ENCODE measurements around the gene PDHB. TPM values are rescaled to one million over a fixed set of nuclear protein-coding genes. Genes with fewer than 3 reads are reported as not detected.
A peak's percentile ranks its signal among the peaks of the same experiment; 100 is the strongest.

Gene PDHB
- total RNA-seq, 5 donors from 2014 or later (not counting 1 experiment from before 2014, with no cell fraction given) = 27.0 to 54.2 (median 49.2) TPM

GRCh38 chr3:58429657-58430056, 4.0 kb downstream of the PDHB start:
- Histone ChIP-seq H3K4me3 (ENCODE audit: control insufficient read depth in 1 of 2, extremely low read depth in 1 of 2, low read length in 1 of 2) (no peak overlapping the region), H3K36me3 (ENCODE audit: control insufficient read depth in 2 of 2, extremely low read depth in 1 of 2, insufficient read depth in 1 of 2, low read length in 1 of 2) (peaks cover 9 to 73% of the 10 kb centered on the region in 2 donors), H3K9me3 (no peaks in the 10 kb centered on the region), H3K27ac (ENCODE audit: low read length) (no peak overlapping the region), H3K27me3 (replicated peaks in 1 of 2; ENCODE audit: control insufficient read depth in 2 of 2, extremely low read depth in 1 of 2, insufficient read depth in 2 of 2, low read length in 1 of 2) (no peaks in the 10 kb centered on the region), H3K4me1 (ENCODE audit: control insufficient read depth in 1 of 2, extremely low read depth in 1 of 2, insufficient read depth in 2 of 2, low read length in 2 of 2) (peaks cover 2 to 19% of the 10 kb centered on the region in 2 experiments)
- WGBS (ENCODE audit: insufficient coverage) = no CpG with 5 or more reads among the region's 1 CpG
- ChIA-PET POLR2A (interaction anchor here in 1 of 2 donors (1.3 kb wide), 1 partner anchor 10 kb away, joined by 3 read pairs; no protein-coding TSS in a partner anchor), CTCF (interaction anchor here (0.5 to 1.8 kb wide), 3 partner anchors 15 to 123 kb away, joined by 3 to 6 read pairs (median 3); partner anchors contain the start of genes HTD2 (in 1 of the 2) and RPP14 (in 1 of the 2))
- H3K4me3 Mint-ChIP-seq = no peak overlapping the region
- no peak for ATAC-seq (replicated peaks in 1 of 4)
- H3K27me3 Mint-ChIP-seq = no peaks in the 10 kb centered on the region
- peaks cover 26 to 28% (median 27%) of the 10 kb centered on the region in 3 donors for H3K4me1 Mint-ChIP-seq
- H3K27ac Mint-ChIP-seq = no peak overlapping the region
- DNase-seq = no peak
- no peaks in the 10 kb centered on the region for H3K9me3 Mint-ChIP-seq
- peaks cover 33% of the 10 kb centered on the region for H3K36me3 Mint-ChIP-seq

- peaks cover 9 to 81% of the 10 kb centered on the region in 2 donors for H3K36me3 ChIP-seq (ENCODE audit: control insufficient read depth in 2 of 2, extremely low read depth in 1 of 2, insufficient read depth in 1 of 2, low read length in 1 of 2)
- Mint-ChIP-seq H3K27me3 (no peaks in the 10 kb centered on the region), H3K4me1 (peaks cover 13 to 14% (median 13%) of the 10 kb centered on the region in 3 donors), H3K9me3 (no peaks in the 10 kb centered on the region), H3K36me3 (peaks cover 42% of the 10 kb centered on the region), H3K4me3 (no peak overlapping the region), H3K27ac (no peak overlapping the region)
- H3K4me1 ChIP-seq (ENCODE audit: control insufficient read depth in 1 of 2, extremely low read depth in 1 of 2, insufficient read depth in 2 of 2, low read length in 2 of 2) = peaks cover 0 to 8% of the 10 kb centered on the region in 2 experiments
- no peaks in the 10 kb centered on the region for H3K9me3 ChIP-seq
- DNase-seq = no peak
- ATAC-seq (replicated peaks in 1 of 4) = no peak
- WGBS (ENCODE audit: insufficient coverage) = 79% methylated on average over 2 of the region's 7 CpGs
- no peaks in the 10 kb centered on the region for H3K27me3 ChIP-seq (replicated peaks in 1 of 2; ENCODE audit: control insufficient read depth in 2 of 2, extremely low read depth in 1 of 2, insufficient read depth in 2 of 2, low read length in 1 of 2)
- no peak overlapping the region for H3K27ac ChIP-seq (ENCODE audit: low read length)
- H3K4me3 ChIP-seq (ENCODE audit: control insufficient read depth in 1 of 2, extremely low read depth in 1 of 2, low read length in 1 of 2) = no peak overlapping the region
- ChIA-PET POLR2A (no interaction called here), CTCF (no interaction called here)
Observed at GRCh38 chr3:58427661-58428361, 5.8 kb downstream of the PDHB start.

- no peak overlapping the region for H3K27ac Mint-ChIP-seq
- ChIA-PET CTCF (no interaction called here), POLR2A (no interaction called here)
Observed at GRCh38 chr3:58425782-58426181, 7.8 kb downstream of the PDHB start.

GRCh38 chr3:58424613-58425012, 9.0 kb downstream of the PDHB start:
- peaks cover 6 to 70% of the 10 kb centered on the region in 2 donors for H3K36me3 ChIP-seq (ENCODE audit: control insufficient read depth in 2 of 2, extremely low read depth in 1 of 2, insufficient read depth in 1 of 2, low read length in 1 of 2)
- POLR2A ChIA-PET = no interaction called here
- no peaks in the 10 kb centered on the region for H3K4me1 ChIP-seq (ENCODE audit: control insufficient read depth in 1 of 2, extremely low read depth in 1 of 2, insufficient read depth in 2 of 2, low read length in 2 of 2)
- H3K36me3 Mint-ChIP-seq = peaks cover 45% of the 10 kb centered on the region
- no peaks in the 10 kb centered on the region for H3K9me3 ChIP-seq
- no peaks in the 10 kb centered on the region for H3K9me3 Mint-ChIP-seq
- peak overlapping the region in 1 of 2 donors; percentile 14 for H3K27ac Mint-ChIP-seq
- no peak for ATAC-seq (replicated peaks in 1 of 4)
- no peaks in the 10 kb centered on the region for H3K27me3 Mint-ChIP-seq
- H3K27me3 ChIP-seq (replicated peaks in 1 of 2; ENCODE audit: control insufficient read depth in 2 of 2, extremely low read depth in 1 of 2, insufficient read depth in 2 of 2, low read length in 1 of 2) = no peaks in the 10 kb centered on the region
- H3K27ac ChIP-seq (ENCODE audit: low read length) = no peak overlapping the region
- no peaks in the 10 kb centered on the region for H3K4me1 Mint-ChIP-seq
- CTCF ChIA-PET = interaction anchor here in 1 of 2 donors (0.6 kb wide), 1 partner anchor 518 kb away, joined by 4 read pairs; no protein-coding TSS in a partner anchor
- no peak overlapping the region for H3K4me3 Mint-ChIP-seq
- 93% methylated on average over 3 of the region's 8 CpGs for WGBS (ENCODE audit: insufficient coverage)
- H3K4me3 ChIP-seq (ENCODE audit: control insufficient read depth in 1 of 2, extremely low read depth in 1 of 2, low read length in 1 of 2) = no peak overlapping the region
- DNase-seq = no peak

More at GRCh38 chr3:58425782-58426181, 7.8 kb downstream of the PDHB start:
- no peak for ATAC-seq (replicated peaks in 1 of 4)
- no peaks in the 10 kb centered on the region for H3K9me3 ChIP-seq
- Mint-ChIP-seq H3K9me3 (no peaks in the 10 kb centered on the region), H3K36me3 (peaks cover 44% of the 10 kb centered on the region), H3K27me3 (no peaks in the 10 kb centered on the region), H3K4me3 (no peak overlapping the region), H3K4me1 (no peaks in the 10 kb centered on the region)
- no peak overlapping the region for H3K4me3 ChIP-seq (ENCODE audit: control insufficient read depth in 1 of 2, extremely low read depth in 1 of 2, low read length in 1 of 2)
- DNase-seq = no peak
- peaks cover 12 to 77% of the 10 kb centered on the region in 2 donors for H3K36me3 ChIP-seq (ENCODE audit: control insufficient read depth in 2 of 2, extremely low read depth in 1 of 2, insufficient read depth in 1 of 2, low read length in 1 of 2)
- H3K4me1 ChIP-seq (ENCODE audit: control insufficient read depth in 1 of 2, extremely low read depth in 1 of 2, insufficient read depth in 2 of 2, low read length in 2 of 2) = no peaks in the 10 kb centered on the region
- no CpG with 5 or more reads among the region's 2 CpGs for WGBS (ENCODE audit: insufficient coverage)
- H3K27ac ChIP-seq (ENCODE audit: low read length) = no peak overlapping the region
- no peaks in the 10 kb centered on the region for H3K27me3 ChIP-seq (replicated peaks in 1 of 2; ENCODE audit: control insufficient read depth in 2 of 2, extremely low read depth in 1 of 2, insufficient read depth in 2 of 2, low read length in 1 of 2)

- H3K27me3 ChIP-seq (replicated peaks in 1 of 2; ENCODE audit: control insufficient read depth in 2 of 2, extremely low read depth in 1 of 2, insufficient read depth in 2 of 2, low read length in 1 of 2) = no peaks in the 10 kb centered on the region
- Mint-ChIP-seq H3K36me3 (peaks cover 31% of the 10 kb centered on the region), H3K27ac (peak overlapping the region in 1 of 2 donors; percentile 33), H3K27me3 (no peaks in the 10 kb centered on the region), H3K4me1 (peaks cover 0 to 2% (median 0%) of the 10 kb centered on the region in 3 donors), H3K9me3 (no peaks in the 10 kb centered on the region), H3K4me3 (no peak overlapping the region)
- ATAC-seq (replicated peaks in 1 of 4) = no peak
- 100% methylated on average over 4 of the region's 8 CpGs for WGBS (ENCODE audit: insufficient coverage)
- ChIA-PET CTCF (no interaction called here), POLR2A (interaction anchor here in 1 of 2 donors (0.6 kb wide), 1 partner anchor 87 kb away, joined by 8 read pairs; no protein-coding TSS in a partner anchor)
- H3K9me3 ChIP-seq = no peaks in the 10 kb centered on the region
- H3K4me1 ChIP-seq (ENCODE audit: control insufficient read depth in 1 of 2, extremely low read depth in 1 of 2, insufficient read depth in 2 of 2, low read length in 2 of 2) = no peaks in the 10 kb centered on the region
- peaks cover 4 to 52% of the 10 kb centered on the region in 2 donors for H3K36me3 ChIP-seq (ENCODE audit: control insufficient read depth in 2 of 2, extremely low read depth in 1 of 2, insufficient read depth in 1 of 2, low read length in 1 of 2)
- H3K27ac ChIP-seq (ENCODE audit: low read length) = no peak overlapping the region
- DNase-seq = no peak
- no peak overlapping the region for H3K4me3 ChIP-seq (ENCODE audit: control insufficient read depth in 1 of 2, extremely low read depth in 1 of 2, low read length in 1 of 2)
Observed at GRCh38 chr3:58422756-58423325, 10.8 kb downstream of the PDHB start.

GRCh38 chr3:58421004-58421403, 12.6 kb downstream of the PDHB start:
- no peak for DNase-seq
- Histone ChIP-seq H3K36me3 (ENCODE audit: control insufficient read depth in 2 of 2, extremely low read depth in 1 of 2, insufficient read depth in 1 of 2, low read length in 1 of 2) (peaks cover 4 to 34% of the 10 kb centered on the region in 2 donors), H3K4me1 (ENCODE audit: control insufficient read depth in 1 of 2, extremely low read depth in 1 of 2, insufficient read depth in 2 of 2, low read length in 2 of 2) (no peaks in the 10 kb centered on the region), H3K27me3 (replicated peaks in 1 of 2; ENCODE audit: control insufficient read depth in 2 of 2, extremely low read depth in 1 of 2, insufficient read depth in 2 of 2, low read length in 1 of 2) (no peaks in the 10 kb centered on the region), H3K4me3 (ENCODE audit: control insufficient read depth in 1 of 2, extremely low read depth in 1 of 2, low read length in 1 of 2) (no peak overlapping the region), H3K27ac (ENCODE audit: low read length) (no peak overlapping the region), H3K9me3 (no peaks in the 10 kb centered on the region)
- Mint-ChIP-seq H3K9me3 (no peaks in the 10 kb centered on the region), H3K27me3 (no peaks in the 10 kb centered on the region), H3K4me3 (no peak overlapping the region), H3K4me1 (peaks cover 0 to 2% (median 0%) of the 10 kb centered on the region in 3 donors), H3K36me3 (peaks cover 27% of the 10 kb centered on the region), H3K27ac (no peak overlapping the region)
- WGBS (ENCODE audit: insufficient coverage) = 92% methylated on average over 6 of the region's 7 CpGs
- ATAC-seq (replicated peaks in 1 of 4) = no peak
- CTCF ChIA-PET = no interaction called here
- POLR2A ChIA-PET = interaction anchor here (0.6 kb wide), 2 partner anchors 72 to 394 kb away, joined by 3 read pairs; no protein-coding TSS in a partner anchor

All from T-cell (primary cell).